Activated T-cell treated with anti-CD3 and anti-CD28 coated beads, Interleukin-2, amount 50 U/mL, for 72 hours (primary cell): Measurements from ENCODE around the gene C5orf58. TPM values are rescaled to one million over a fixed set of nuclear protein-coding genes. Genes with fewer than 3 reads are reported as not detected.
A peak's percentile ranks its signal among the peaks of the same experiment; 100 is the strongest.

Source experiments
- ATAC-seq, 2 donors: fragments of 150-1000 bp; cut with Tn5 transposase; replicated peaks in 1 of 2; 2 replicates each; pipeline ENCODE4 v1.10.0; 2021; ENCODE audit warnings: moderate library complexity in 2 of 2, mild to moderate bottlenecking in 1 of 2
- DNase-seq, 2 donors: peaks; one replicate each; pipeline ENCODE4 v3.0.0; 2021 to 2022; ENCODE audit warnings: mixed read lengths in 1 of 2
- H3K27ac Mint-ChIP-seq: one replicate; pipeline ENCODE4 v1.8.0; 2022; ENCODE audit warnings: mild to moderate bottlenecking, moderate library complexity, mixed read lengths
- H3K27me3 Mint-ChIP-seq: one replicate; pipeline ENCODE4 v1.8.0; 2022; ENCODE audit warnings: low read depth, mixed read lengths
- H3K36me3 Mint-ChIP-seq, 2 donors: one replicate each; pipeline ENCODE4 v1.8.0; 2022; ENCODE audit warnings: mixed read lengths in 2 of 2, mild to moderate bottlenecking in 1 of 2; ENCODE audit not compliant: insufficient read depth in 2 of 2
- H3K4me1 Mint-ChIP-seq: one replicate; pipeline ENCODE4 v1.8.0; 2022; ENCODE audit warnings: low read depth, mixed read lengths
- H3K4me3 Mint-ChIP-seq, 2 donors: one replicate each; pipeline ENCODE4 v1.8.0; 2022; ENCODE audit warnings: mild to moderate bottlenecking in 2 of 2, mixed read lengths in 2 of 2, moderate library complexity in 2 of 2
- H3K9me3 Mint-ChIP-seq, 2 donors: one replicate each; pipeline ENCODE4 v1.8.0; 2022; ENCODE audit warnings: mixed read lengths in 2 of 2
- total RNA-seq, 2 donors: library from RNA; stranded (reverse); gene quantifications; one replicate each; pipeline ENCODE4 v1.2.3, GENCODE V29; 2022

C5orf58 gene
- total RNA-seq, 2 donors from 2014 or later, result not detected

- Mint-ChIP-seq H3K4me1 (peaks cover 57% of the 10 kb centered on the region), H3K27me3 (no peaks in the 10 kb centered on the region), H3K4me3 (no peak overlapping the region), H3K36me3 (peaks cover 38 to 70% of the 10 kb centered on the region in 2 donors), H3K9me3 (peaks cover under 1 to 2% of the 10 kb centered on the region in 2 donors), H3K27ac (peak overlapping the region; percentile 6)
- ATAC-seq, result no peak
- DNase-seq, result no peak
These were observed 18.7 kb downstream of the C5orf58 start for GRCh38 chr5:170251462-170251861.

- Mint-ChIP-seq H3K4me3 (no peak overlapping the region), H3K27me3 (no peaks in the 10 kb centered on the region), H3K36me3 (peaks cover 35 to 69% of the 10 kb centered on the region in 2 donors), H3K27ac (peak overlapping the region; percentile 6), H3K4me1 (peaks cover 64% of the 10 kb centered on the region), H3K9me3 (no peaks in the 10 kb centered on the region)
- ATAC-seq, result no peak
- DNase-seq, result no peak
These were observed 19.3 kb downstream of the C5orf58 start for GRCh38 chr5:170252109-170252508.

DNA sequence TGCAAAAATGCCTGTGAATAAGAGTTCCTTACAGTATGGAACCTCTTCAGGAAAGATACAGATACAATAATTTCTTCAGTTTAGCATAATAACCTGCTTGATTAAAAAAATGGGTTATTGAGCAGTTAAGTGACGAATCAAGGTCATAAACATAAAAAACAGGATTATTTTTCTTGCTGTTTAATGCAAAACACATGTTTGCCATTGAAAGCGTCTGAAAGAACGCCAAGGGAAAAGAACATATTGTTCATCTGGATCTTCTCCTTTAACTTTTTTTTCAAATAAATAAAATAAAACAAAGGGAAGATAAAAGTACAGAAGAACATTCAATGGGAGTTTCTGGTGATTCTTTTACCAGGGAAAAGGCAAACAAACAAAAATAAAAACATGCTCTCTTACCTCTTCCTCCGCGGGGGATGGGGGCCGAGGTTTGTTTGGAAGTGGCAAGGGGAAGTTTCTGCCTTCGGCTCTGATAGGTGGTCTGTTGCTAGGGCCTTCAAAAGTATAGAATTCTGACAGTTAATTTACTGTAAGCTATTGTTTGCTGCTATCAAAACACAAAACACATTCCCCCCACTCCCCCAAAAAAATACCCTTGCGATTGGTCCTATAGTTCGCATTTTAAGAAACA is 20.1 kb downstream of the C5orf58 start:
- ATAC-seq (no peak), DNase-seq (no peak)
- H3K4me1 Mint-ChIP-seq, result peaks cover 64% of the 10 kb centered on the region
- H3K27me3 Mint-ChIP-seq, result no peaks in the 10 kb centered on the region
- H3K9me3 Mint-ChIP-seq, result no peaks in the 10 kb centered on the region
- peak overlapping the region; percentile 6 for H3K27ac Mint-ChIP-seq
- peaks cover 33 to 62% of the 10 kb centered on the region in 2 donors for H3K36me3 Mint-ChIP-seq
- H3K4me3 Mint-ChIP-seq, result no peak overlapping the region

DNA sequence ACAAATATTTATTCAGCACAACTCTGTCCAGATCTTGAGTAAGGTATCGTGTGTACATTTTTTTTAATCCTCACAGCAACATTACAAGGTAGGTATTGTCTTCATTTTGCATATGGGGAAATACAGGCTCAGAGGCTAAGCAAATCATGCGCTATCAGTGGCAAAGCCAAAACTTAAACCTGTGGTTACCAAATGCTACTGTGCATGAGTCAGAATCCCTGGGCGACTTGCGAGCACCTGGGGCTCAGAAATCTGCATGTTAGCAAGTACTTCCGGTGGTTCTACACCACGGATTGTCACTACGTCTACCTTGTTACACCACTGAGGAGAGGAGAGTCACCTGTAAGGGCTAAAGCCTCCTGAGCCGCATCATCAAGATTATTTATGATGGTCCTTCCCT is 21.3 kb downstream of the C5orf58 start:
- Mint-ChIP-seq H3K27me3 (no peaks in the 10 kb centered on the region), H3K9me3 (no peaks in the 10 kb centered on the region), H3K27ac (peak overlapping the region; percentile 34), H3K4me1 (peaks cover 55% of the 10 kb centered on the region), H3K4me3 (peak overlapping the region; percentile 32 to 38), H3K36me3 (peaks cover 32 to 53% of the 10 kb centered on the region in 2 donors)
- ATAC-seq (peak; percentile 95 to 96), DNase-seq (peak; percentile 71 to 78)

GRCh38 chr5:170256571-170256970 is 23.8 kb downstream of the C5orf58 start:
- DNase-seq, result no peak
- H3K4me3 Mint-ChIP-seq, result no peak overlapping the region
- peaks cover 39 to 52% of the 10 kb centered on the region in 2 donors for H3K36me3 Mint-ChIP-seq
- H3K27me3 Mint-ChIP-seq, result no peaks in the 10 kb centered on the region
- ATAC-seq, result no peak
- no peaks in the 10 kb centered on the region for H3K9me3 Mint-ChIP-seq
- H3K27ac Mint-ChIP-seq, result peak overlapping the region; percentile 78
- peaks cover 35% of the 10 kb centered on the region for H3K4me1 Mint-ChIP-seq

DNA sequence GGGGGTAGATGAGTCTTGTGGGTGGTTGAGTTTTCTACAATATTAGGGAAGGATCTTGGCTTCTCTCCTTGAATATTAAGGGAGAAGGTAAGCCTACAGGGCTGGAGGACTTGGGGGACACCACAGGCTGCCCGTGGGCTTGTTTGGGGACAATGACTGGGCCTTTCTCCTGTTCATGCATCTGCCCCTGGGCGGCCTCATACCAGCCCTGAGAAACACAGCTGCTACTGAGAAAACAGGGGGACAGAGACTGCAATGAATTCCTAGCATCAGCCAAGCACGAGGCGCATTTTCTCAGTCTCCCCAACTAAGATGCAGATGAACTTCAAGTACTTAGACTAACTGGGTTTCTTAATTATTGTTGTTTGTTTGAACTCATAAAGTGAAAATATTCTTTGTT is 24.6 kb downstream of the C5orf58 start:
- Mint-ChIP-seq H3K4me1 (peaks cover 43% of the 10 kb centered on the region), H3K4me3 (no peak overlapping the region), H3K36me3 (peaks cover 42 to 54% of the 10 kb centered on the region in 2 donors), H3K27me3 (no peaks in the 10 kb centered on the region), H3K9me3 (no peaks in the 10 kb centered on the region), H3K27ac (peak overlapping the region; percentile 11)
- no peak for ATAC-seq
- DNase-seq, result no peak

DNA sequence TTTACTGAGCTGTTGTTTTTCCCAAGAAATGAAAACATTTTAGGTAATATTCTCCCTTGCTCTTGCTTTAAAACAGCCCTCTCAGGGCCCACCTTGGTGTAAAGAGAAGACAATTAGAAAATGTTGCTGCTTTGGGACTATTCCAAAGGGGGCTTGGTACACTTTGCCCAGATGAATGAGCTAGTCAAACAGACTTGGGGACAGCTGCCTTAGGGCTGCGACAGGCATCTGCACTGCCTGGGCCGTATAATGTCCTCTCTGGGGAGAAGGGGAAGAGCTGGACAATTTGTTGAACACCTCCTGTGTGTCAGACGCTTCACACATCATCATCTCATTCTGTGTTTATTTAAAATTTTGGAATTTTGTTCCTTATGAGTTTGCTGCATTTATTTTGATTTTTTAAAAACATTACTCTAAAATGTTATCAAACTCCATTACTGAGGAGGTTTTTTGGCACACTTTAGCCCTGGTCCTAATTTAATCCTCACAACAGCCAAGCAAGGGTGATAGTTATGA is 28.8 kb downstream of the C5orf58 start:
- peaks cover 32 to 56% of the 10 kb centered on the region in 2 donors for H3K36me3 Mint-ChIP-seq
- no peaks in the 10 kb centered on the region for H3K9me3 Mint-ChIP-seq
- H3K4me3 Mint-ChIP-seq, result peak overlapping the region; percentile 52 to 88
- peaks cover 60% of the 10 kb centered on the region for H3K4me1 Mint-ChIP-seq
- DNase-seq, result no peak
- H3K27ac Mint-ChIP-seq, result peak overlapping the region; percentile 94
- no peak for ATAC-seq
- no peaks in the 10 kb centered on the region for H3K27me3 Mint-ChIP-seq

DNA sequence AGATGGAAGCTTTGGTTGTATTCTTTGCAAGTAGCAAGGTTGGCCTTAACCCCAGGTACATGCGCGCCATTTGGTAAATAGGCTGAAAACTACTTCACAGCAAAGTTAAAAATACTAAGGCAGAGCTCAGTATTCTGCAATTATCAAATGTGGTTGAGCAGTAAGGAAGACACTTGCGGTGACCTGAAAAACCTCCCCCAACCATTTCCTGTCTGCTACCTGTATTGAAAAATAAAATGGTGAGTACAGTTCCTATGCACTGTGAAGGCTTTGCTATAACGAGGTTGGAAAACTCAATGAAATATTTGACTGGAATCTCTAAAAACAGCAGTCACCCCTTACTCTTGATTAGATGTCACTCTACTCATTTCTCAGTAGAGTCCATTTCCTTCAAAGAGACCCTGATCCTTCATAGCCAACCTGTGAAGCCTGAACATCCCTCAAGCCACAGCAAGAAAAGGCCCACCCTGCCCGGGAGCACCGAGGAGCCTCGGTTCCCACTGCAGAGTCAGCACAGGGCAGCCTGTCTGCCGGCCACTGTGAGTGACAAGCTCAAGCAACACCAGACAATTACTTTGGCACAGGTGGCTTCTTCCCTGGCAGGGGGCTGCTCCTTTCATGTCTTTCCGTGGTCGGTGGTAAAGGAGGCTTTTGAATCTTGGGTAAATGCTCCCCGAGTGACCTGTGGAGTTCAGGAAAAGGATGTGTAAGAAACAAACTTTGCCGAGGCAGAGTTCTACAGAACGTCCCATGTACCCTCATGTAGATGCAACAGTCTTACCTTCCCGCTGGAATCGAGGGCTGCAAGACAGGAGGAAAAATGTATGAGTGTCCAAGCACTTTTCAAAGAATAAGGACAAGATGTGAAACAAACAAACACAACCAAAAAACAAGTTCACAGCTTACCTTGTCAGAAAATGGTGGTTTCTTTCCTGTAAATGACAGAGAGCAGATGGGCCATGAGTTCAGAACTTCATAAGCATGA is 29.6 kb downstream of the C5orf58 start:
- no peaks in the 10 kb centered on the region for H3K27me3 Mint-ChIP-seq
- H3K27ac Mint-ChIP-seq, result peak overlapping the region; percentile 94
- DNase-seq, result no peak
- peaks cover 62% of the 10 kb centered on the region for H3K4me1 Mint-ChIP-seq
- ATAC-seq, result peak; percentile 46 to 51
- no peaks in the 10 kb centered on the region for H3K9me3 Mint-ChIP-seq
- H3K36me3 Mint-ChIP-seq, result peaks cover 32 to 55% of the 10 kb centered on the region in 2 donors
- peak overlapping the region; percentile 70 to 88 for H3K4me3 Mint-ChIP-seq

DNA sequence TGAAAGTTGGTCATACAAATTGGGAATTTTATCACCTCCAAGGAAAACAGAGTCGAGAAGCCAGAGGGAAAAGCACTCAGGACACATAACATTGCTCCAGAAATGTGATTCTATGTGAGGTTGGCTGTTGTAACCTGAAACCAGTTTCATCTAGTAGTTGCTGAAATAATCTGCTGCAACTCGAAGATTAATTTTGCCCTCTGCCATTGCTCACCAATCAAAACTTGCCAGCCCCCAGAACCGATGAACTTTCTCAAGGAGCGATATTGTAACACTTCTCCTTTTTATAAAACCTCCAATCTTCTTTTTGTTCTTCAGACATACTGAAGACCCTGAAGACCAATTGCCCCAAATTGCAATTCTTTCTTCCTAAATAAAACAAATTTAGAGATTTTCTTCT is 31.1 kb downstream of the C5orf58 start:
- peak overlapping the region; percentile 94 for H3K27ac Mint-ChIP-seq
- peak overlapping the region in 1 of 2 donors; percentile 45 for H3K4me3 Mint-ChIP-seq
- DNase-seq, result no peak
- ATAC-seq, result no peak
- peaks cover 77% of the 10 kb centered on the region for H3K4me1 Mint-ChIP-seq
- no peaks in the 10 kb centered on the region for H3K27me3 Mint-ChIP-seq
- H3K36me3 Mint-ChIP-seq, result peaks cover 34 to 65% of the 10 kb centered on the region in 2 donors
- no peaks in the 10 kb centered on the region for H3K9me3 Mint-ChIP-seq

- Mint-ChIP-seq H3K27me3 (no peaks in the 10 kb centered on the region), H3K27ac (peak overlapping the region; percentile 76), H3K36me3 (peaks cover 29 to 58% of the 10 kb centered on the region in 2 donors), H3K4me1 (peaks cover 93% of the 10 kb centered on the region), H3K4me3 (no peak overlapping the region), H3K9me3 (no peaks in the 10 kb centered on the region)
- ATAC-seq (no peak), DNase-seq (no peak)
These were observed 32.7 kb downstream of the C5orf58 start for GRCh38 chr5:170265522-170265921.

- peak overlapping the region; percentile 67 to 91 for H3K4me3 Mint-ChIP-seq
- peak overlapping the region; percentile 98 for H3K27ac Mint-ChIP-seq
- ATAC-seq (peak; percentile 19 to 26), DNase-seq (no peak)
- no peaks in the 10 kb centered on the region for H3K27me3 Mint-ChIP-seq
- H3K4me1 Mint-ChIP-seq, result peaks cover 100% of the 10 kb centered on the region
- no peaks in the 10 kb centered on the region for H3K9me3 Mint-ChIP-seq
- H3K36me3 Mint-ChIP-seq, result peaks cover 32 to 51% of the 10 kb centered on the region in 2 donors
These were observed 34.0 kb downstream of the C5orf58 start for GRCh38 chr5:170266570-170267381.

GRCh38 chr5:170267431-170268152 is 34.8 kb downstream of the C5orf58 start:
- H3K27me3 Mint-ChIP-seq, result no peaks in the 10 kb centered on the region
- peak; percentile 32 to 47 for ATAC-seq
- H3K4me1 Mint-ChIP-seq, result peaks cover 98% of the 10 kb centered on the region
- H3K9me3 Mint-ChIP-seq, result no peaks in the 10 kb centered on the region
- peak; percentile 80 to 81 for DNase-seq
- peaks cover 28 to 49% of the 10 kb centered on the region in 2 donors for H3K36me3 Mint-ChIP-seq
- H3K27ac Mint-ChIP-seq, result peak overlapping the region; percentile 98
- H3K4me3 Mint-ChIP-seq, result peak overlapping the region; percentile 67 to 91
